WTC11 (cell line): ENCODE results near the gene CIC. TPM values are rescaled to one million over a fixed set of nuclear protein-coding genes. Genes with fewer than 3 reads are reported as not detected.

Experiments used
- ATAC-seq: fragments of 200-7000 bp; cut with Tn5 transposase; 2 replicates; pipeline ENCODE4 v1.10.0; 2021; ENCODE audit warnings: mild to moderate bottlenecking, moderate library complexity
- CTCF ChIA-PET: fragments of 300-600 bp; sonication (Branson Sonifier 250); formaldehyde crosslinking; loops from one replicate; lab custom pipeline; 2021; ENCODE audit warnings: antibody characterized with exemption; lab: Charles Lee
- POLR2A ChIA-PET: fragments of 350-600 bp; sonication (Branson Sonifier 250); formaldehyde crosslinking; loops from one replicate; lab custom pipeline; 2021; ENCODE audit warnings: antibody characterized with exemption; lab: Charles Lee
- DNase-seq: peaks from one replicate; pipeline ENCODE4 v3.0.0; 2021; ENCODE audit warnings: low spot score
- H3K27ac Mint-ChIP-seq: 2 replicates; pipeline ENCODE4 v1.8.0; 2021; ENCODE audit warnings: mixed read lengths
- H3K27me3 Mint-ChIP-seq: 2 replicates; pipeline ENCODE4 v1.8.0; 2021; ENCODE audit warnings: low read depth, mild to moderate bottlenecking, moderate library complexity, mixed read lengths
- H3K36me3 Mint-ChIP-seq: 2 replicates; pipeline ENCODE4 v1.8.0; 2021; ENCODE audit warnings: mixed read lengths
- H3K4me1 Mint-ChIP-seq: 2 replicates; pipeline ENCODE4 v1.8.0; 2022; ENCODE audit warnings: mixed read lengths
- H3K4me3 Mint-ChIP-seq: 2 replicates; pipeline ENCODE4 v1.8.0; 2021; ENCODE audit warnings: mild to moderate bottlenecking, moderate library complexity, mixed read lengths
- H3K9me3 Mint-ChIP-seq: 2 replicates; pipeline ENCODE4 v1.8.0; 2021; ENCODE audit warnings: mixed read lengths
- CBFB ChIP-seq: sonication (generic); formaldehyde crosslinking; IDR thresholded peaks from 2 replicates; pipeline ENCODE4 v1.8.1; 2022; ENCODE audit warnings: mild to moderate bottlenecking, low read depth, missing genetic modification reagents
- CREB1 ChIP-seq: sonication (generic); formaldehyde crosslinking; IDR thresholded peaks from 2 replicates; pipeline ENCODE4 v1.8.0; 2023; ENCODE audit warnings: mild to moderate bottlenecking, missing genetic modification reagents
- FOXJ3 ChIP-seq: sonication (generic); formaldehyde crosslinking; IDR thresholded peaks from 2 replicates; pipeline ENCODE4 v1.9.0; 2021; ENCODE audit warnings: missing genetic modification reagents, mild to moderate bottlenecking, borderline replicate concordance
- FOXK1 ChIP-seq: sonication (generic); formaldehyde crosslinking; IDR thresholded peaks from 2 replicates; pipeline ENCODE4 v1.8.0; 2022; ENCODE audit warnings: mild to moderate bottlenecking, moderate library complexity, missing genetic modification reagents
- FOXP1 ChIP-seq: sonication (generic); formaldehyde crosslinking; IDR thresholded peaks from 2 replicates; pipeline ENCODE4 v1.8.0; 2022; ENCODE audit warnings: missing genetic modification reagents, mild to moderate bottlenecking, moderate library complexity, borderline replicate concordance
- NFE2L1 ChIP-seq: sonication (generic); formaldehyde crosslinking; IDR thresholded peaks from 2 replicates; pipeline ENCODE4 v1.8.1; 2023; ENCODE audit warnings: missing genetic modification reagents
- NFYB ChIP-seq: sonication (generic); formaldehyde crosslinking; conservative IDR thresholded peaks from 2 replicates; pipeline ENCODE4 v1.8.0; 2022; ENCODE audit warnings: low read depth, missing genetic modification reagents
- NR1H2 ChIP-seq: sonication (generic); formaldehyde crosslinking; IDR thresholded peaks from 2 replicates; pipeline ENCODE4 v1.9.0; 2021; ENCODE audit warnings: mild to moderate bottlenecking, moderate library complexity, missing genetic modification reagents
- NR3C1 ChIP-seq: sonication (generic); formaldehyde crosslinking; conservative IDR thresholded peaks from 2 replicates; pipeline ENCODE4 v1.8.1; 2023; ENCODE audit warnings: low read depth, mild to moderate bottlenecking, missing genetic modification reagents
- OVOL2 ChIP-seq: fragments of 250-450 bp; sonication (Bioruptor Pico); IDR thresholded peaks from 2 replicates; pipeline ENCODE4 v1.9.0; 2021; ENCODE audit warnings: mild to moderate bottlenecking, borderline replicate concordance
- RELA ChIP-seq: sonication (generic); formaldehyde crosslinking; IDR thresholded peaks from 2 replicates; pipeline ENCODE4 v1.8.1; 2022; ENCODE audit warnings: missing genetic modification reagents, mild to moderate bottlenecking, borderline replicate concordance
- TEAD4 ChIP-seq: sonication (generic); formaldehyde crosslinking; IDR thresholded peaks from 2 replicates; pipeline ENCODE4 v1.8.0; 2022; ENCODE audit warnings: mild to moderate bottlenecking, missing genetic modification reagents
- ZNF138 ChIP-seq: sonication (generic); formaldehyde crosslinking; conservative IDR thresholded peaks from 2 replicates; pipeline ENCODE4 v1.8.1; 2022; ENCODE audit warnings: mild to moderate bottlenecking, moderate library complexity, missing genetic modification reagents
- ZNF232 ChIP-seq: sonication (generic); formaldehyde crosslinking; IDR thresholded peaks from 2 replicates; pipeline ENCODE4 v1.8.0; 2022; ENCODE audit warnings: mild to moderate bottlenecking, missing genetic modification reagents
- ZNF263 ChIP-seq: sonication (generic); formaldehyde crosslinking; IDR thresholded peaks from 2 replicates; pipeline ENCODE4 v1.8.1; 2022; ENCODE audit warnings: low read depth, mild to moderate bottlenecking, moderate library complexity, missing genetic modification reagents
- ZNF416 ChIP-seq: fragments of 250-450 bp; sonication (Bioruptor Pico); IDR thresholded peaks from 2 replicates; pipeline ENCODE4 v1.9.0; 2021; ENCODE audit warnings: mild to moderate bottlenecking, inconsistent platforms
- ZNF423 ChIP-seq: fragments of 250-450 bp; sonication (Bioruptor Pico); IDR thresholded peaks from 2 replicates; pipeline ENCODE4 v2.1.2; 2022; ENCODE audit warnings: mild to moderate bottlenecking, moderate library complexity
- total RNA-seq: library from RNA; stranded (reverse); gene quantifications from 3 replicates; pipeline ENCODE4 v1.2.3, GENCODE V29; 2021
- TF ChIP-seq, protein P1 (sequence below): sonication (generic); formaldehyde crosslinking; IDR thresholded peaks from 2 replicates; pipeline ENCODE4 v1.8.0; 2022; ENCODE audit warnings: mild to moderate bottlenecking, missing genetic modification reagents
- TF ChIP-seq, protein P2 (sequence below): sonication (generic); formaldehyde crosslinking; IDR thresholded peaks from 2 replicates; pipeline ENCODE4 v1.8.1; 2022; ENCODE audit warnings: low read depth, missing genetic modification reagents, borderline replicate concordance
- TF ChIP-seq, protein P3 (sequence below): sonication (generic); formaldehyde crosslinking; conservative IDR thresholded peaks from 2 replicates; pipeline ENCODE4 v1.8.1; 2022; ENCODE audit warnings: mild to moderate bottlenecking, missing genetic modification reagents
- TF ChIP-seq, protein P4 (sequence below): sonication (generic); formaldehyde crosslinking; IDR thresholded peaks from 2 replicates; pipeline ENCODE4 v1.8.1; 2023; ENCODE audit warnings: mild to moderate bottlenecking, missing genetic modification reagents, moderate library complexity
- TF ChIP-seq, protein P5 (sequence below): sonication (generic); formaldehyde crosslinking; IDR thresholded peaks from 2 replicates; pipeline ENCODE4 v1.8.1; 2022; ENCODE audit warnings: mild to moderate bottlenecking, moderate library complexity, missing genetic modification reagents
- TF ChIP-seq, protein P6 (sequence below): sonication (generic); formaldehyde crosslinking; IDR thresholded peaks from 2 replicates; pipeline ENCODE4 v1.8.1; 2023; ENCODE audit warnings: mild to moderate bottlenecking, missing genetic modification reagents
- TF ChIP-seq, protein P7 (sequence below): fragments of 200-600 bp; IDR thresholded peaks from 2 replicates; pipeline ENCODE4 v1.8.0; 2022; ENCODE audit warnings: antibody characterized with exemption
- TF ChIP-seq, protein P8 (sequence below): sonication (generic); formaldehyde crosslinking; IDR thresholded peaks from 2 replicates; pipeline ENCODE4 v1.8.0; 2022; ENCODE audit warnings: mild to moderate bottlenecking, missing genetic modification reagents
- TF ChIP-seq, protein P9 (sequence below): fragments of 250-450 bp; sonication (Bioruptor Pico); IDR thresholded peaks from 2 replicates; pipeline ENCODE4 v1.9.0; 2021; ENCODE audit warnings: mild to moderate bottlenecking

The CIC gene
- total RNA-seq, 1 experiment from 2014 or later = 55.8 TPM

DNA sequence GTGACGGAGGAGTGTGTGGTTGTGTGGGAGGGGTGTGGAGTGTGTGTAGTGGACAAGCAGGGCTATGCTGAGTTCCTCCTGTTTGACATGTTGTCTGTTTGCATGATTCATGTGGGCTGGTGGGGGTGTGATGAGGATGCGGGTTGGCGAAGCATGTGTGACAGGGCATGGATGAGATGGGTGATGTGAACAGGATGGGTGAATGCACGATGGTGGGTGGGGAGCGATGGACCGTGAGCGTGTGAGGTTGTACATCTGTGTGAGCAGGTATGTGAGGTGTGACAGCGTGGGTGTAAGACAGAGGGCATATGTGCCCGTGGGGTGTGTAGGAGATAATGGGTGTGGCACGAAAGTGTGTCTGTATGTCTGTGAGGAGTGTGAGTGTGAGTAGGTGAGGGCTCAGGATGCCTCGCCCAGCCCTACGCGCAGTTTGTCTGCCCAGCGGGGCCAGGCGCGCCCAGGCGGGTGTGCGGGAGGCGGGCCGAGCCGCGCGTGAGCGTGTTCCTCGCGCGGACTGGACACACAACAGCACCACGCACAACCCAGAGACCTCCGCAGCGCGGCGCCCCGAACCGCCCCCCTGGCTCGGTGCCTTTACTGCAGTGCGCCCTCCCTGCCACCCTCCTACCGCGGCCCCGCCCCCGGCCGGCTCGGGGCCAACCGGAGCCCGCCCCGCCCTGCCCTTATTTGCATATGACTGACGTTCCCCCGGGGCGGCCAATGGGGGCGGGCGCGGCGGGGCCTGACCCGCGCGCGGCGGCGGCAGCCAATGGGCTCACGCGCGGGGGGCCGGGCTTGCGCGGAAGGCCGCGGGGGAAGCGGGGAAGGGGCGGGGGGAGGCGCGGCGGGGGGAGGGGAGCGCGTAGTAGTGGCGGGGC, 14.4 kb downstream of the CIC start:
- no peak overlapping the region for H3K4me3 Mint-ChIP-seq
- H3K36me3 Mint-ChIP-seq = peaks cover 4% of the 10 kb centered on the region; the same call in 1 of the 2 replicates
- ChIA-PET POLR2A (interaction anchor here (0.5 to 1.0 kb wide), 2 partner anchors 14 to 40 kb away, joined by 3 read pairs; no protein-coding TSS in a partner anchor), CTCF (interaction anchor here (4.8 to 7.5 kb wide), 2 partner anchors 12 to 38 kb away, joined by 30 to 239 read pairs; partner anchors contain the start of gene GSK3A)
- H3K27ac Mint-ChIP-seq = no peak overlapping the region
- H3K9me3 Mint-ChIP-seq = no peaks in the 10 kb centered on the region
- DNase-seq (peak; percentile 95), ATAC-seq (peak; percentile 73)
- no peaks in the 10 kb centered on the region for H3K27me3 Mint-ChIP-seq
- H3K4me1 Mint-ChIP-seq = peaks cover 34% of the 10 kb centered on the region
- TF ChIP-seq CBFB (CRISPR knock-in tag) (no peak), ZNF232 (CRISPR knock-in tag) (no peak), FOXK1 (peak; percentile 33; the same call in 1 of the 2 replicates), CREB1 (CRISPR knock-in tag) (no peak), OVOL2 (CRISPR knock-in tag) (no peak), NFE2L1 (peak; percentile 56; the same call in 1 of the 2 replicates), FOXP1 (0 out of 2 replicates have a peak, but pooled peaks have one; percentile 38), ZNF138 (CRISPR knock-in tag) (no peak), TEAD4 (CRISPR knock-in tag) (no peak), FOXJ3 (CRISPR knock-in tag) (no peak), NR3C1 (CRISPR knock-in tag) (no peak), NFYB (CRISPR knock-in tag) (peak; percentile 43; the same call in 1 of the 2 replicates), ZNF416 (no peak), NR1H2 (CRISPR knock-in tag) (no peak), ZNF423 (CRISPR knock-in tag) (0 out of 2 replicates have a peak, but pooled peaks have one; percentile 15), RELA (CRISPR knock-in tag) (no peak), ZNF263 (CRISPR knock-in tag) (no peak)
- TF ChIP-seq, protein P1, sequence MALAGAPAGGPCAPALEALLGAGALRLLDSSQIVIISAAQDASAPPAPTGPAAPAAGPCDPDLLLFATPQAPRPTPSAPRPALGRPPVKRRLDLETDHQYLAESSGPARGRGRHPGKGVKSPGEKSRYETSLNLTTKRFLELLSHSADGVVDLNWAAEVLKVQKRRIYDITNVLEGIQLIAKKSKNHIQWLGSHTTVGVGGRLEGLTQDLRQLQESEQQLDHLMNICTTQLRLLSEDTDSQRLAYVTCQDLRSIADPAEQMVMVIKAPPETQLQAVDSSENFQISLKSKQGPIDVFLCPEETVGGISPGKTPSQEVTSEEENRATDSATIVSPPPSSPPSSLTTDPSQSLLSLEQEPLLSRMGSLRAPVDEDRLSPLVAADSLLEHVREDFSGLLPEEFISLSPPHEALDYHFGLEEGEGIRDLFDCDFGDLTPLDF (CRISPR knock-in tag) = no peak
- TF ChIP-seq, protein P2, sequence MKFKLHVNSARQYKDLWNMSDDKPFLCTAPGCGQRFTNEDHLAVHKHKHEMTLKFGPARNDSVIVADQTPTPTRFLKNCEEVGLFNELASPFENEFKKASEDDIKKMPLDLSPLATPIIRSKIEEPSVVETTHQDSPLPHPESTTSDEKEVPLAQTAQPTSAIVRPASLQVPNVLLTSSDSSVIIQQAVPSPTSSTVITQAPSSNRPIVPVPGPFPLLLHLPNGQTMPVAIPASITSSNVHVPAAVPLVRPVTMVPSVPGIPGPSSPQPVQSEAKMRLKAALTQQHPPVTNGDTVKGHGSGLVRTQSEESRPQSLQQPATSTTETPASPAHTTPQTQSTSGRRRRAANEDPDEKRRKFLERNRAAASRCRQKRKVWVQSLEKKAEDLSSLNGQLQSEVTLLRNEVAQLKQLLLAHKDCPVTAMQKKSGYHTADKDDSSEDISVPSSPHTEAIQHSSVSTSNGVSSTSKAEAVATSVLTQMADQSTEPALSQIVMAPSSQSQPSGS (CRISPR knock-in tag) = no peak
- TF ChIP-seq, protein P3, sequence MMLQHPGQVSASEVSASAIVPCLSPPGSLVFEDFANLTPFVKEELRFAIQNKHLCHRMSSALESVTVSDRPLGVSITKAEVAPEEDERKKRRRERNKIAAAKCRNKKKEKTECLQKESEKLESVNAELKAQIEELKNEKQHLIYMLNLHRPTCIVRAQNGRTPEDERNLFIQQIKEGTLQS (CRISPR knock-in tag) = no peak
- TF ChIP-seq, protein P4, sequence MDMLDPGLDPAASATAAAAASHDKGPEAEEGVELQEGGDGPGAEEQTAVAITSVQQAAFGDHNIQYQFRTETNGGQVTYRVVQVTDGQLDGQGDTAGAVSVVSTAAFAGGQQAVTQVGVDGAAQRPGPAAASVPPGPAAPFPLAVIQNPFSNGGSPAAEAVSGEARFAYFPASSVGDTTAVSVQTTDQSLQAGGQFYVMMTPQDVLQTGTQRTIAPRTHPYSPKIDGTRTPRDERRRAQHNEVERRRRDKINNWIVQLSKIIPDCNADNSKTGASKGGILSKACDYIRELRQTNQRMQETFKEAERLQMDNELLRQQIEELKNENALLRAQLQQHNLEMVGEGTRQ (CRISPR knock-in tag) = no peak
- TF ChIP-seq, protein P5, sequence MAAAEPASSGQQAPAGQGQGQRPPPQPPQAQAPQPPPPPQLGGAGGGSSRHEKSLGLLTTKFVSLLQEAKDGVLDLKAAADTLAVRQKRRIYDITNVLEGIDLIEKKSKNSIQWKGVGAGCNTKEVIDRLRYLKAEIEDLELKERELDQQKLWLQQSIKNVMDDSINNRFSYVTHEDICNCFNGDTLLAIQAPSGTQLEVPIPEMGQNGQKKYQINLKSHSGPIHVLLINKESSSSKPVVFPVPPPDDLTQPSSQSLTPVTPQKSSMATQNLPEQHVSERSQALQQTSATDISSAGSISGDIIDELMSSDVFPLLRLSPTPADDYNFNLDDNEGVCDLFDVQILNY = no peak
- TF ChIP-seq, protein P6, sequence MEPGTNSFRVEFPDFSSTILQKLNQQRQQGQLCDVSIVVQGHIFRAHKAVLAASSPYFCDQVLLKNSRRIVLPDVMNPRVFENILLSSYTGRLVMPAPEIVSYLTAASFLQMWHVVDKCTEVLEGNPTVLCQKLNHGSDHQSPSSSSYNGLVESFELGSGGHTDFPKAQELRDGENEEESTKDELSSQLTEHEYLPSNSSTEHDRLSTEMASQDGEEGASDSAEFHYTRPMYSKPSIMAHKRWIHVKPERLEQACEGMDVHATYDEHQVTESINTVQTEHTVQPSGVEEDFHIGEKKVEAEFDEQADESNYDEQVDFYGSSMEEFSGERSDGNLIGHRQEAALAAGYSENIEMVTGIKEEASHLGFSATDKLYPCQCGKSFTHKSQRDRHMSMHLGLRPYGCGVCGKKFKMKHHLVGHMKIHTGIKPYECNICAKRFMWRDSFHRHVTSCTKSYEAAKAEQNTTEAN (CRISPR knock-in tag) = peak; percentile 62
- TF ChIP-seq, protein P7, sequence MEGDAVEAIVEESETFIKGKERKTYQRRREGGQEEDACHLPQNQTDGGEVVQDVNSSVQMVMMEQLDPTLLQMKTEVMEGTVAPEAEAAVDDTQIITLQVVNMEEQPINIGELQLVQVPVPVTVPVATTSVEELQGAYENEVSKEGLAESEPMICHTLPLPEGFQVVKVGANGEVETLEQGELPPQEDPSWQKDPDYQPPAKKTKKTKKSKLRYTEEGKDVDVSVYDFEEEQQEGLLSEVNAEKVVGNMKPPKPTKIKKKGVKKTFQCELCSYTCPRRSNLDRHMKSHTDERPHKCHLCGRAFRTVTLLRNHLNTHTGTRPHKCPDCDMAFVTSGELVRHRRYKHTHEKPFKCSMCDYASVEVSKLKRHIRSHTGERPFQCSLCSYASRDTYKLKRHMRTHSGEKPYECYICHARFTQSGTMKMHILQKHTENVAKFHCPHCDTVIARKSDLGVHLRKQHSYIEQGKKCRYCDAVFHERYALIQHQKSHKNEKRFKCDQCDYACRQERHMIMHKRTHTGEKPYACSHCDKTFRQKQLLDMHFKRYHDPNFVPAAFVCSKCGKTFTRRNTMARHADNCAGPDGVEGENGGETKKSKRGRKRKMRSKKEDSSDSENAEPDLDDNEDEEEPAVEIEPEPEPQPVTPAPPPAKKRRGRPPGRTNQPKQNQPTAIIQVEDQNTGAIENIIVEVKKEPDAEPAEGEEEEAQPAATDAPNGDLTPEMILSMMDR = no peak
- TF ChIP-seq, protein P8, sequence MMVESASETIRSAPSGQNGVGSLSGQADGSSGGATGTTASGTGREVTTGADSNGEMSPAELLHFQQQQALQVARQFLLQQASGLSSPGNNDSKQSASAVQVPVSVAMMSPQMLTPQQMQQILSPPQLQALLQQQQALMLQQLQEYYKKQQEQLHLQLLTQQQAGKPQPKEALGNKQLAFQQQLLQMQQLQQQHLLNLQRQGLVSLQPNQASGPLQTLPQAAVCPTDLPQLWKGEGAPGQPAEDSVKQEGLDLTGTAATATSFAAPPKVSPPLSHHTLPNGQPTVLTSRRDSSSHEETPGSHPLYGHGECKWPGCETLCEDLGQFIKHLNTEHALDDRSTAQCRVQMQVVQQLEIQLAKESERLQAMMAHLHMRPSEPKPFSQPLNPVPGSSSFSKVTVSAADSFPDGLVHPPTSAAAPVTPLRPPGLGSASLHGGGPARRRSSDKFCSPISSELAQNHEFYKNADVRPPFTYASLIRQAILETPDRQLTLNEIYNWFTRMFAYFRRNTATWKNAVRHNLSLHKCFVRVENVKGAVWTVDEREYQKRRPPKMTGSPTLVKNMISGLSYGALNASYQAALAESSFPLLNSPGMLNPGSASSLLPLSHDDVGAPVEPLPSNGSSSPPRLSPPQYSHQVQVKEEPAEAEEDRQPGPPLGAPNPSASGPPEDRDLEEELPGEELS (CRISPR knock-in tag) = 0 out of 2 replicates have a peak, but pooled peaks have one; percentile 51
- TF ChIP-seq, protein P9, sequence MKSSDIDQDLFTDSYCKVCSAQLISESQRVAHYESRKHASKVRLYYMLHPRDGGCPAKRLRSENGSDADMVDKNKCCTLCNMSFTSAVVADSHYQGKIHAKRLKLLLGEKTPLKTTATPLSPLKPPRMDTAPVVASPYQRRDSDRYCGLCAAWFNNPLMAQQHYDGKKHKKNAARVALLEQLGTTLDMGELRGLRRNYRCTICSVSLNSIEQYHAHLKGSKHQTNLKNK = no peak
